Measurements from ENCODE around the gene GOLGA6L10. TPM values are rescaled to one million over a fixed set of nuclear protein-coding genes. Genes with fewer than 3 reads are reported as not detected.

GOLGA6L10 gene
- total RNA-seq, 1 donor = 2.2 TPM

DNA sequence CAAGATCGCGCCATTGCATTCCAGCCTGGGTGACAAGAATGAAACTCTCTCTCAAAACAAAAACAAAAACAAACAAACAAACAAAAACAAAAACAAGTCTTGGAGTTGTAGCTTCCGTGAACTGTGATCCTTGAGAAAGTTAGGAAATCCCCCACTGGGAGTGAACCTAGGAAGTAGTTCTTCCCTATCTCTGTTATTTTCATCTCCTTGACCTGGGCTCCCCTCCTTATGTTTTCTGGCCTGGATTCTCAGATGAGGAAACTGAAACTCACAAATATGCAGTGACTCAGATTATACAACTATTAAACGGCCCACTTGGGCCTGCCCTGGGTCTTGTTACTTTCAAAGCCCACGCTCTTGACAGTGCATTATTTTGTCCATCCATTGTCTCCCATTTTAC lies 57.0 kb downstream of the GOLGA6L10 start:
- no peak for DNase-seq (ENCODE audit: low read depth)
- H3K4me3 ChIP-seq (ENCODE audit: low read depth, low read length) = no peak overlapping the region
- TF ChIP-seq CTCF (IDR thresholded peaks at IDR 0.05; ENCODE audit: insufficient read depth, low read depth, low read length) = no peak

Other genes starting within 250 kb of the GOLGA6L10 start
- gene EFL1, start 86.7 kb downstream of the GOLGA6L10 start, total RNA-seq = 18.0 and 22.9 TPM in 2 replicates
- 0.86 and 1.6 TPM in 2 replicates for gene SAXO2, start 86.7 kb downstream of the GOLGA6L10 start, total RNA-seq
- 1.3 TPM in 2 replicates for gene GOLGA6L9, start 80.3 kb upstream of the GOLGA6L10 start, total RNA-seq
- gene RPS17, start 191.0 kb upstream of the GOLGA6L10 start, total RNA-seq = 1,123 and 1,371 TPM in 2 replicates

Measured in fibroblast of villous mesenchyme (primary cell).